GM12892 (cell line): ENCODE data around the gene HIP1.

Source experiments
- POLR2A ChIP-seq: IDR thresholded peaks from 2 replicates; pipeline ENCODE4 v1.6.1; 2011; ENCODE audit warnings: low read depth, low read length, control low read depth
- POLR2AphosphoS5 ChIP-seq: IDR thresholded peaks from 2 replicates; pipeline ENCODE4 v1.6.1; 2011; ENCODE audit warnings: low read depth, low read length, control low read depth
- TAF1 ChIP-seq: IDR thresholded peaks from 2 replicates; pipeline ENCODE4 v1.6.1; 2011; ENCODE audit warnings: low read depth, mild to moderate bottlenecking, control low read depth, low read length, borderline replicate concordance

DNA sequence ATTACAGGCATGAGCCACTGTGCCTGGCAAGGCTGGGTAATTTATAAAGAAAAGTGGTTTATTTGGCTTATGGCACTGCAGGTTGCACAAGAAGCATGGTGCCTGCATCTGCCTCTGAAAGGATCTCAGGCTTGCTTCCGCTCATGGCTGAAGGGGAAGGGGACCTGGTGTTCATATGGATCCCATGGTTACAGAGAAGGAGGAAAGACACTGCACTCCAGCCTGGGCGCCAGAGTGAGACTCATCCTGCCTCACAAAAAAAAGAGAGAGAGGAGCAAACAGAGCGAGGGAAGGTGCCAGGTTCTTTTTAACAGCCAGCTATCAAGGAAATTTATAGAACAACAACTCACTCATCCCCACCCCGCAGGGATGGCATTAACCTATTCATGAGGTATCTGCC, 36.2 kb downstream of the HIP1 start:
- TF ChIP-seq POLR2A (no peak), POLR2AphosphoS5 (no peak), TAF1 (no peak)
